ENCODE results near the gene MTA2.

DNA sequence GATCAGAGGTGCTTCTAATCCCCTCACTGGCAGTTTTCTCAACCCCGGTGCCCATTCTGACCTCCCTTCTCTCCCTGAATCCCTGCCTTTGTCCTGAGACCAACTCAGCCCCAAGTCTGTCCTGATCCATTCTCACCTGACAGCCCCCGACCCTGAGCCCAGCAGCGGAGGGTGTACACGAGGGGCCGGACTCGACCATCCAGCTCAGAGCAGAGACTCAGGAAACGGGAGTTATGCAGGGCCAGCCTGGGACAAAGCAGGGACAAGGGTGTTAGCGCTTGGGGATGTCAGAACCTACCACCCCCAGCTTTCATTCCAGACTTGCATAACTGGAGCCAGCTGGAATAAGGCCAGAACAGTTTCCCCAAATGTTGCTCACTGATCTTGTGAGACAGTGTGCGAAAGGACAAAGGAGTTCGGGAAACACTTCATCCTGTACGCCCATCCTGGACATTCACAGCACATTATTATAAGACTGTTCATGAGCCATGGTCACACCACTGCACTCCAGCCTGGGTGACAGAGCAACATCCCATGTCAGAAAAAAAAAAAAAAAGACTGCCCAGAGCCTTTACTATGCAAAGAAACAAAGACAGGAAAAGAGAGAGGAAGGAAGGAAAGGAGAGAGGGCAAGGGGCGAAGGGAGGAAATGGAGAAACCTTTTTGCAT, 24.5 kb downstream of the MTA2 start:
- TF ChIP-seq, protein P1, sequence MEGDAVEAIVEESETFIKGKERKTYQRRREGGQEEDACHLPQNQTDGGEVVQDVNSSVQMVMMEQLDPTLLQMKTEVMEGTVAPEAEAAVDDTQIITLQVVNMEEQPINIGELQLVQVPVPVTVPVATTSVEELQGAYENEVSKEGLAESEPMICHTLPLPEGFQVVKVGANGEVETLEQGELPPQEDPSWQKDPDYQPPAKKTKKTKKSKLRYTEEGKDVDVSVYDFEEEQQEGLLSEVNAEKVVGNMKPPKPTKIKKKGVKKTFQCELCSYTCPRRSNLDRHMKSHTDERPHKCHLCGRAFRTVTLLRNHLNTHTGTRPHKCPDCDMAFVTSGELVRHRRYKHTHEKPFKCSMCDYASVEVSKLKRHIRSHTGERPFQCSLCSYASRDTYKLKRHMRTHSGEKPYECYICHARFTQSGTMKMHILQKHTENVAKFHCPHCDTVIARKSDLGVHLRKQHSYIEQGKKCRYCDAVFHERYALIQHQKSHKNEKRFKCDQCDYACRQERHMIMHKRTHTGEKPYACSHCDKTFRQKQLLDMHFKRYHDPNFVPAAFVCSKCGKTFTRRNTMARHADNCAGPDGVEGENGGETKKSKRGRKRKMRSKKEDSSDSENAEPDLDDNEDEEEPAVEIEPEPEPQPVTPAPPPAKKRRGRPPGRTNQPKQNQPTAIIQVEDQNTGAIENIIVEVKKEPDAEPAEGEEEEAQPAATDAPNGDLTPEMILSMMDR (IDR thresholded peaks at IDR 0.05): no peak
- peak in 1 of 2 donors; percentile 21 for TF ChIP-seq POLR2A (IDR thresholded peaks at IDR 0.05)
